CD4-positive, alpha-beta memory T cell (primary cell): ENCODE results near the gene TRIM71. TPM values are rescaled to one million over a fixed set of nuclear protein-coding genes. Genes with fewer than 3 reads are reported as not detected.
"Not testable (repeated sequence)": the region's sequence is repeated elsewhere in the genome, so short reads cannot be mapped to it uniquely, and the experiment has no call there.

Experiments
- CTCF ChIA-PET: fragments of 350-600 bp; sonication (Branson Sonifier 250); formaldehyde crosslinking; loops from one replicate; lab custom pipeline; 2021; ENCODE audit warnings: inconsistent platforms; ENCODE audit not compliant: partially characterized antibody; lab: Charles Lee
- POLR2A ChIA-PET: fragments of 350-600 bp; sonication (Branson Sonifier 250); formaldehyde crosslinking; loops from one replicate; lab custom pipeline; 2021; ENCODE audit not compliant: partially characterized antibody; lab: Charles Lee
- DNase-seq, 5 donors: peaks; one replicate each; pipeline versions ENCODE4 v3.0.0 to v3.0.0-alpha.2; 2020 to 2022; ENCODE audit warnings: mixed read lengths in 1 of 5
- H3K27ac ChIP-seq: one replicate; pipeline ENCODE4 v1.7.0; 2013; ENCODE audit warnings: low read depth, low read length
- H3K27me3 ChIP-seq: 2 replicates; pipeline ENCODE4 v1.7.0; 2013; ENCODE audit warnings: mild to moderate bottlenecking, low read length, moderate library complexity; ENCODE audit not compliant: insufficient read depth
- H3K36me3 ChIP-seq: 2 replicates; pipeline ENCODE4 v1.7.0; 2013; ENCODE audit warnings: mild to moderate bottlenecking, low read length, moderate library complexity; ENCODE audit not compliant: insufficient read depth
- H3K4me1 ChIP-seq: 2 replicates; pipeline ENCODE4 v1.7.0; 2013; ENCODE audit warnings: mild to moderate bottlenecking, low read length, moderate library complexity; ENCODE audit not compliant: insufficient read depth
- H3K4me3 ChIP-seq, 2 donors: one replicate each; pipeline ENCODE4 v1.7.0; 2013; ENCODE audit warnings: low read length in 2 of 2, mild to moderate bottlenecking in 1 of 2
- H3K9me3 ChIP-seq, 2 donors: one replicate each; pipeline ENCODE4 v1.7.0; 2013; ENCODE audit warnings: low read length in 2 of 2, control low read depth in 1 of 2; ENCODE audit not compliant: control insufficient read depth in 1 of 2
- H3K27ac Mint-ChIP-seq, 7 donors: one replicate each; pipeline ENCODE4 v1.8.0; 2020 to 2021; ENCODE audit warnings: mixed read lengths in 7 of 7, mild to moderate bottlenecking in 6 of 7, inconsistent platforms in 3 of 7, moderate library complexity in 3 of 7
- H3K27me3 Mint-ChIP-seq, 2 donors: one replicate each; pipeline ENCODE4 v1.8.0; 2020 to 2021; ENCODE audit warnings: mixed read lengths in 2 of 2
- H3K36me3 Mint-ChIP-seq, 2 donors: one replicate each; pipeline ENCODE4 v1.8.0; 2020 to 2021; ENCODE audit warnings: mixed read lengths in 2 of 2, inconsistent platforms in 1 of 2, mild to moderate bottlenecking in 1 of 2
- H3K4me1 Mint-ChIP-seq, 4 donors: one replicate each; pipeline ENCODE4 v1.8.0; 2020 to 2021; ENCODE audit warnings: mixed read lengths in 4 of 4, mild to moderate bottlenecking in 1 of 4
- H3K4me3 Mint-ChIP-seq, 8 donors: one replicate each; pipeline ENCODE4 v1.8.0; 2020 to 2021; ENCODE audit warnings: mixed read lengths in 8 of 8, mild to moderate bottlenecking in 7 of 8, moderate library complexity in 6 of 8, inconsistent platforms in 3 of 8
- H3K9me3 Mint-ChIP-seq, 8 donors: one replicate each; pipeline ENCODE4 v1.8.0; 2020 to 2021; ENCODE audit warnings: mixed read lengths in 8 of 8, mild to moderate bottlenecking in 5 of 8, inconsistent platforms in 3 of 8, moderate library complexity in 1 of 8
- intact Hi-C: fragments of 100-400 bp; cut with micrococcal nuclease; formaldehyde crosslinking; loops from one replicate; pipeline ENCODE4 v1.15.1; 2023
- polyA plus RNA-seq, 2 donors: library from polyadenylated mRNA; unstranded; fragments of 300-500 nt; fragmentation: Illumina TruSeq; gene quantifications; one replicate each; pipeline ENCODE4 v1.2.3, GENCODE V29; 2021
- total RNA-seq, 2 experiments: library from RNA; stranded (reverse); gene quantifications; one replicate each; pipeline ENCODE4 v1.2.3, GENCODE V29; 2021

The TRIM71 gene
- total and polyA plus RNA-seq, 4 experiments from 2014 or later: not detected

- H3K9me3 Mint-ChIP-seq, H3K4me3 Mint-ChIP-seq, H3K27me3 ChIP-seq, H3K4me1 ChIP-seq, POLR2A ChIA-PET, CTCF ChIA-PET, H3K27ac Mint-ChIP-seq, H3K9me3 ChIP-seq, H3K36me3 Mint-ChIP-seq, H3K27ac ChIP-seq, intact Hi-C loops, DNase-seq, H3K4me1 Mint-ChIP-seq, H3K4me3 ChIP-seq, H3K36me3 ChIP-seq: not testable (repeated sequence)
- H3K27me3 Mint-ChIP-seq: peaks cover 6 to 18% of the 10 kb centered on the region in 2 donors
These were observed 113.5 kb downstream of the TRIM71 start for GRCh38 chr3:32931273-32931672.

GRCh38 chr3:32934150-32934742 is 116.4 kb downstream of the TRIM71 start:
- H3K27ac ChIP-seq: no peak overlapping the region
- Mint-ChIP-seq H3K27ac (no peak overlapping the region), H3K9me3 (peaks cover 0 to 9% (median 0%) of the 10 kb centered on the region in 8 donors), H3K27me3 (peaks cover 0 to 14% of the 10 kb centered on the region in 2 donors), H3K4me3 (no peak overlapping the region), H3K4me1 (no peaks in the 10 kb centered on the region), H3K36me3 (no peaks in the 10 kb centered on the region)
- ChIA-PET POLR2A (no interaction called here), CTCF (interaction anchor here (0.8 to 2.3 kb wide), 19 partner anchors 8 to 773 kb away, joined by 3 to 11 read pairs (median 4); no protein-coding TSS in a partner anchor)
- H3K27me3 ChIP-seq: no peaks in the 10 kb centered on the region
- intact Hi-C loops: loop anchor here (1.0 kb wide), 1 partner anchor 153 kb away; no protein-coding TSS in a partner anchor
- no peak overlapping the region for H3K4me3 ChIP-seq
- no peaks in the 10 kb centered on the region for H3K9me3 ChIP-seq
- DNase-seq: no peak
- no peaks in the 10 kb centered on the region for H3K36me3 ChIP-seq
- no peaks in the 10 kb centered on the region for H3K4me1 ChIP-seq

- Mint-ChIP-seq H3K36me3 (no peaks in the 10 kb centered on the region), H3K27me3 (peaks cover 0 to 4% of the 10 kb centered on the region in 2 donors), H3K27ac (peak overlapping the region in 1 of 7 donors; percentile 75), H3K4me1 (no peaks in the 10 kb centered on the region), H3K4me3 (no peak overlapping the region), H3K9me3 (no peaks in the 10 kb centered on the region)
- POLR2A ChIA-PET: no interaction called here
- Histone ChIP-seq H3K27me3 (no peaks in the 10 kb centered on the region), H3K4me3 (no peak overlapping the region), H3K27ac (no peak overlapping the region), H3K4me1 (no peaks in the 10 kb centered on the region), H3K36me3 (no peaks in the 10 kb centered on the region), H3K9me3 (no peaks in the 10 kb centered on the region)
- intact Hi-C loops: no loop called here
- no peak for DNase-seq
- CTCF ChIA-PET: no interaction called here
These were observed 119.5 kb downstream of the TRIM71 start for GRCh38 chr3:32937331-32937730.

- H3K27ac Mint-ChIP-seq, CTCF ChIA-PET, H3K27me3 Mint-ChIP-seq, intact Hi-C loops, H3K9me3 Mint-ChIP-seq, H3K4me3 ChIP-seq, H3K4me3 Mint-ChIP-seq, H3K36me3 ChIP-seq, H3K4me1 ChIP-seq, H3K9me3 ChIP-seq, H3K4me1 Mint-ChIP-seq, DNase-seq, H3K27ac ChIP-seq, H3K27me3 ChIP-seq, POLR2A ChIA-PET, H3K36me3 Mint-ChIP-seq: not testable (repeated sequence)
These were observed 121.9 kb downstream of the TRIM71 start for GRCh38 chr3:32939531-32940284.

GRCh38 chr3:32940726-32941125 is 122.9 kb downstream of the TRIM71 start:
- Mint-ChIP-seq H3K27me3 (no peaks in the 10 kb centered on the region), H3K27ac (peak overlapping the region in 1 of 7 donors; percentile 30), H3K36me3 (no peaks in the 10 kb centered on the region), H3K4me1 (no peaks in the 10 kb centered on the region), H3K9me3 (no peaks in the 10 kb centered on the region), H3K4me3 (no peak overlapping the region)
- H3K27me3 ChIP-seq: no peaks in the 10 kb centered on the region
- intact Hi-C loops: no loop called here
- DNase-seq: no peak
- no peak overlapping the region for H3K4me3 ChIP-seq
- POLR2A ChIA-PET: no interaction called here
- H3K4me1 ChIP-seq: no peaks in the 10 kb centered on the region
- no peak overlapping the region for H3K27ac ChIP-seq
- CTCF ChIA-PET: interaction anchor here (1.1 to 1.4 kb wide), 2 partner anchors 90 to 191 kb away, joined by 3 to 8 read pairs; no protein-coding TSS in a partner anchor
- H3K36me3 ChIP-seq: no peaks in the 10 kb centered on the region
- H3K9me3 ChIP-seq: no peaks in the 10 kb centered on the region

GRCh38 chr3:32945136-32945535 is 127.3 kb downstream of the TRIM71 start:
- no peaks in the 10 kb centered on the region for H3K36me3 ChIP-seq
- H3K4me3 Mint-ChIP-seq: no peak overlapping the region
- H3K27ac Mint-ChIP-seq: peak overlapping the region in 1 of 7 donors; percentile 39
- no peaks in the 10 kb centered on the region for H3K36me3 Mint-ChIP-seq
- H3K27me3 Mint-ChIP-seq: no peaks in the 10 kb centered on the region
- peaks cover 18% of the 10 kb centered on the region for H3K4me1 ChIP-seq
- H3K27ac ChIP-seq: no peak overlapping the region
- CTCF ChIA-PET: interaction anchor here (1.0 to 10.7 kb wide), 2 partner anchors 123 to 428 kb away, joined by 3 to 402 read pairs; no protein-coding TSS in a partner anchor
- H3K27me3 ChIP-seq: no peaks in the 10 kb centered on the region
- no peak overlapping the region for H3K4me3 ChIP-seq
- DNase-seq: no peak
- no peaks in the 10 kb centered on the region for H3K9me3 ChIP-seq
- POLR2A ChIA-PET: interaction anchor here (1.0 kb wide), 1 partner anchor 108 kb away, joined by 3 read pairs; no protein-coding TSS in a partner anchor
- H3K9me3 Mint-ChIP-seq: no peaks in the 10 kb centered on the region
- intact Hi-C loops: no loop called here
- peaks cover 7 to 25% (median 17%) of the 10 kb centered on the region in 4 donors for H3K4me1 Mint-ChIP-seq

GRCh38 chr3:32945598-32945997 is 127.8 kb downstream of the TRIM71 start:
- H3K27me3 ChIP-seq, H3K4me3 Mint-ChIP-seq, H3K27ac ChIP-seq, H3K4me3 ChIP-seq, H3K36me3 Mint-ChIP-seq, intact Hi-C loops, H3K36me3 ChIP-seq, H3K9me3 Mint-ChIP-seq, H3K9me3 ChIP-seq, H3K27me3 Mint-ChIP-seq: not testable (repeated sequence)
- ChIA-PET CTCF (interaction anchor here (1.0 to 10.7 kb wide), 3 partner anchors 83 to 427 kb away, joined by 3 to 402 read pairs (median 93); no protein-coding TSS in a partner anchor), POLR2A (interaction anchor here (1.0 kb wide), 1 partner anchor 107 kb away, joined by 3 read pairs; no protein-coding TSS in a partner anchor)
- Mint-ChIP-seq H3K4me1 (peaks cover 10 to 30% (median 21%) of the 10 kb centered on the region in 4 donors), H3K27ac (peak overlapping the region in 1 of 7 donors; percentile 39)
- DNase-seq: peak in 3 of 5 donors; percentile 25 to 38 (median 28)
- H3K4me1 ChIP-seq: peaks cover 23% of the 10 kb centered on the region
